AG04449 (cell line): ENCODE results near the gene LIN37.

Experiments
- CTCF ChIA-PET: fragments of 350-600 bp; formaldehyde crosslinking; extraction: SDS; loops from one replicate; lab custom pipeline; 2021; ENCODE audit warnings: antibody characterized with exemption; lab: Yijun Ruan, JAX
- POLR2A ChIA-PET: fragments of 400-600, 350-600 bp; formaldehyde crosslinking; extraction: SDS; loops from one replicate; lab custom pipeline; 2020; ENCODE audit warnings: antibody characterized with exemption, inconsistent platforms; lab: Yijun Ruan, JAX
- DNase-seq: peaks from one replicate; pipeline ENCODE4 v3.0.0-alpha.2; 2010; ENCODE audit warnings: low read depth, low spot score
- H3K4me3 ChIP-seq: 2 replicates; pipeline ENCODE4 v1.5.1; 2011; ENCODE audit warnings: low read depth, mild to moderate bottlenecking, control low read depth, low read length
- TF ChIP-seq, protein P1 (sequence below): IDR thresholded peaks from one replicate; pipeline ENCODE4 v1.5.1; 2011; ENCODE audit warnings: mild to moderate bottlenecking, moderate library complexity, low read length, control low read depth, inconsistent platforms; ENCODE audit not compliant: insufficient read depth; ENCODE audit errors: missing control alignments

Gene LIN37, protein sequence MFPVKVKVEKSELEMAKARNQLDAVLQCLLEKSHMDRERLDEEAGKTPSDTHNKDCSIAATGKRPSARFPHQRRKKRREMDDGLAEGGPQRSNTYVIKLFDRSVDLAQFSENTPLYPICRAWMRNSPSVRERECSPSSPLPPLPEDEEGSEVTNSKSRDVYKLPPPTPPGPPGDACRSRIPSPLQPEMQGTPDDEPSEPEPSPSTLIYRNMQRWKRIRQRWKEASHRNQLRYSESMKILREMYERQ

DNA sequence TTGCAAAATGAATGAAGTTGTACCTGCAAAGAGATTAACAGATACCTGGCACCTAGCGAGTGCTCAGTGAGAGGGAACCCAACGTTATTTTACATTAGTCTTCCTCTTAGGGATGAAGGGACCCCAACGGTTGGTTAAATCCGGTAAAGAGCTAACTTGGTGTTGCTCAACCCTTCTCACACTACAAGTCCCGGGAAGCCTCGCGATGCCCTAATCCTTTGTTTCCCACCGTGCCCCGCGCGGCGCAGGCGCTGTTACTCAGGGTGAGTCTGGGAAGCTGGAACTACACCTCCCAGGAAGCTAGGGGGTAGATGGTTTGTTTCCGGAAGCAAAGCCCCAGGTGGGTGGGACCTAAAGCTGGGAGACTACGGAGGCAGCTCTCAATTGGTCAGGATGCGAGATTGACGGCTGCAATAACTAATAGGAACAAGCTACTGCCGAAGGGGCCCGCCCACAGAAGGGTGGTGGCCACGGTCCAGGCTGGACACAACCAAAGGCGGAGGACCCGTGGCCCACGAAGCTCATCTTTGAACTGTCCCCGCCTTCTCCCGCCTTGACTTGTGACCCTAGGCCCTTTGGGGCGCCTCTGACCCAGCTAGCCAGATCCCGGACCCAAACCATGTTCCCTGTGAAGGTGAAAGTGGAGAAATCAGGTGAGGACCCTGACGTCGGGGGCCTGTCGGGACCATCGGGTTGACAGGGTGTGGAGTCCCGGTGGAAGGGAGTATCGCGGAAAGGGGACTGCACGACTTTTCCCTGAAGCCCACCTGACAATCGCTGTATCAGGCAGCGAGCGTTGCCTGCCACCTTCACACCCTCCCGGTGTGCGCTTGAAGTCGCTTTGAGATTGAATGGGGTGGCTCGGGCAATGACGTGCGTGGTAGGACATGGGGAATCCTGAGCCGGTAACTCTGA lies at the start of gene LIN37:
Gene LIN37, plus strand, starts transcription at position 471 of the 915 bp plus-strand sequence. Its CDS starts 149 bp downstream, at position 620.
- DNase-seq = peak; percentile 98
- ChIA-PET POLR2A (interaction anchor here (0.8 to 1.3 kb wide), 6 partner anchors 8 to 100 kb away, joined by 3 to 14 read pairs (median 4); partner anchors contain the start of genes COX6B1, HSPB6 and PROSER3), CTCF (interaction anchor here (0.8 to 1.6 kb wide), 5 partner anchors 8 to 183 kb away, joined by 3 to 5 read pairs (median 3); no protein-coding TSS in a partner anchor)
- H3K4me3 ChIP-seq = peak within 1 kb of the TSS; percentile 100
- TF ChIP-seq, protein P1, sequence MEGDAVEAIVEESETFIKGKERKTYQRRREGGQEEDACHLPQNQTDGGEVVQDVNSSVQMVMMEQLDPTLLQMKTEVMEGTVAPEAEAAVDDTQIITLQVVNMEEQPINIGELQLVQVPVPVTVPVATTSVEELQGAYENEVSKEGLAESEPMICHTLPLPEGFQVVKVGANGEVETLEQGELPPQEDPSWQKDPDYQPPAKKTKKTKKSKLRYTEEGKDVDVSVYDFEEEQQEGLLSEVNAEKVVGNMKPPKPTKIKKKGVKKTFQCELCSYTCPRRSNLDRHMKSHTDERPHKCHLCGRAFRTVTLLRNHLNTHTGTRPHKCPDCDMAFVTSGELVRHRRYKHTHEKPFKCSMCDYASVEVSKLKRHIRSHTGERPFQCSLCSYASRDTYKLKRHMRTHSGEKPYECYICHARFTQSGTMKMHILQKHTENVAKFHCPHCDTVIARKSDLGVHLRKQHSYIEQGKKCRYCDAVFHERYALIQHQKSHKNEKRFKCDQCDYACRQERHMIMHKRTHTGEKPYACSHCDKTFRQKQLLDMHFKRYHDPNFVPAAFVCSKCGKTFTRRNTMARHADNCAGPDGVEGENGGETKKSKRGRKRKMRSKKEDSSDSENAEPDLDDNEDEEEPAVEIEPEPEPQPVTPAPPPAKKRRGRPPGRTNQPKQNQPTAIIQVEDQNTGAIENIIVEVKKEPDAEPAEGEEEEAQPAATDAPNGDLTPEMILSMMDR = no peak

DNA sequence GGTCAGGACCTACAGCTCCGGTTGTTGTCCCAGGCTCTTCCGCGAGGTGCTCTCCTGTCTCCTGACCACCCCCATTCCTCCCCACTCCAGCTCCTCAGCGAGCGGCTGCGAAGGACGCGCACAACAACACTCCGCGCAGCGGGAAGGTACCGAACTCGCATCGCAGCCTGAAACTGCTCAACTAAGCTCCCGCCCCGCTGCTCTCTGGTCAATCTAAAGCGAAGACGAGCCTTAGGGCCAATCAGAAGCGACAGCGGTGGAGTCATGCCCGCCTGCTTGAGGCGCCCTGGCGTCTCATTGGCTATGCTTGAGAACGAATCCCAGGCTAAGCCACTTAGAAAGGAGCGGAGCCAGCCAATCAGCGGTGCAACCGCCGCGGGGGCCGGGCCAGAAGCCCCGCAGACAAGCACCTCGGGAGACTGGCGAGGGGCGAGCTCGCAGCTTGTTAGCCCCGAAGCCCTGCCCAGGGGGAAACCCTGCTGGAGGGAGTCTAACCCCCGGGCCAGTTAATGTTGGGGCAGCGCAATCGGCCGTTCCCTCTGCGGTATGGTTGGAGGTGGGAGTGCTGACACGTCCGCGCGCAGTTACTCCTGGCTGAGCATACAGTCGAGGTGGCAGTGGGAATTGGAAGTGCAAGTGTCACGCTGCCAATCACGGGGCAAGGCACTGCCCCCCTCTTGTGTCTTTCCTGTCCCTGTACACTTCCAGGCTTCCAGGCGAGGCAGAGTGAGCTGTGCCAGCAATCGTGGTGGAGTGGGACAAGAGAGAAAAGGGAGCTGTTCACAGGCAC lies 46.0 kb upstream of the LIN37 start:
- ChIA-PET POLR2A (interaction anchor here (0.6 to 1.5 kb wide), 6 partner anchors 8 to 112 kb away, joined by 3 to 4 read pairs (median 3); partner anchors contain the start of genes COX6B1 and IGFLR1), CTCF (interaction anchor here (0.6 to 3.3 kb wide), 8 partner anchors 8 to 230 kb away, joined by 3 to 28 read pairs (median 4); no protein-coding TSS in a partner anchor)
- H3K4me3 ChIP-seq = peak overlapping the region; percentile 69
- peak; percentile 88 for DNase-seq
- TF ChIP-seq, protein P1 = no peak

DNA sequence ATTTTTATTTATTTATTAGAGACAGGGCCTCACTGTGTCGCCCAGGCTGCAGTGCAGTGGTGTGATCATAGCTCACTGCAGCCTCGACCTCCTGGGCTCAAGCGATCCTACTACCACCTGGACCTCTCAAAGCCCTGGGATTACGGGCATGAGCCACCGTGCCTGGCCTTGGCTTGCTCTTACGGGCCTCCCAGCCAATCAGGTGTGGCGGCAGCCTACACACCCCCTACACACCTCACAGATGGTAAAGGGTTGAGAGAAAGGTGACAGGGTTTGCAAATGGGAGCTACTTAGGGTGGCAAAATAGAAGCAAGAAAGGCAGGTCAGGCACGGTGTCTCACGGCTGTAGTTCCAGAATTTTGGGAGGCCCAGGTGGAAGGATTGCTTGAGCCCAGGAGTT lies 45.0 kb upstream of the LIN37 start:
- no peak overlapping the region for H3K4me3 ChIP-seq
- no peak for DNase-seq
- POLR2A ChIA-PET = interaction anchor here (0.6 to 1.5 kb wide), 2 partner anchors 7 to 9 kb away, joined by 3 to 4 read pairs; no protein-coding TSS in a partner anchor
- TF ChIP-seq, protein P1 = no peak
- CTCF ChIA-PET = interaction anchor here (1.4 to 3.3 kb wide), 4 partner anchors 9 to 13 kb away, joined by 4 to 28 read pairs (median 8); no protein-coding TSS in a partner anchor

DNA sequence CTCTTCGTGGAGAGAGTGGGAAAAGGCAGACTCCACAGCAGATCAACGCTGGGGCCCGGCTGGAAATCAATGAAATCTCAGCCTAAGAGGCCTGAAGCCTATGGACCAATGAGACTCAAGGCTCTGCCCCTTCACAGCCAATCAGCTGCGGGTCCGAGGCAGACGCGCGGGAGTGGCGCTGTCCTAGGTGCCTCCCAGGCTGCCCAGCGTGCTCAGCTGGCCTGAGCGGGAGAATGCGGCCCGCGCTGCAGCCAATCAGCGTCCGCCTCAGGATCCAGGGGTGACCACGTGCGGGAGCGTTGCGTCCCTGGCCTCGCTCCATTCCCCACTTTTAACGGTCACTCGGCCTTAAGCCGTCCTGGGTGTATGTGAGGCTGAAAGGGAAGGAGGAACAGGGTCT lies 44.2 kb upstream of the LIN37 start, which contains the start of gene ZBTB32:
Gene ZBTB32, plus strand, starts transcription at position 341 of the 400 bp plus-strand sequence. CDS start 10,069 bp downstream, outside the sequence.
- TF ChIP-seq, protein P1 = no peak
- no peak for DNase-seq
- CTCF ChIA-PET = interaction anchor here (1.0 to 3.3 kb wide), 4 partner anchors 9 to 12 kb away, joined by 3 to 28 read pairs (median 6); no protein-coding TSS in a partner anchor
- POLR2A ChIA-PET = no interaction called here
- H3K4me3 ChIP-seq = no peak within 1 kb of the TSS

DNA sequence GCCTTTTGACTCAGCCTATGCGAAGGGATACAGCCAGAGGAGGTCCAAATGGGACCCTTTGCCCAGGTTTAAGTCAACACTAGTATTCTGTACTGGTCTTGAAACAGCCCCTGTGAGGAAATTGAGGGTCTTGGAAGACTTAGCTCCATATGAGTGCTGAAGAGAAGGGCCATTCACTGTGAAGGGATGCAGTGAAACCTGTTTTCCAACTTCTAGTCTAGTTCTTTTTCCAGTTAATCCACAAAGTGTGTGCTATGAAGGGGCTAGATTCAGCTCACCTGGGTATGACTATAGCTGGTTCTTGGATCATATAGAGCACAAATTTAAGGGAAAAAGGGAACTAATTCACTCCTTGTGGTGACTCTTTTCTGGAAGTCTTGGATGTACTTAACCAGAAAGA lies 40.0 kb upstream of the LIN37 start:
- TF ChIP-seq, protein P1 = no peak
- H3K4me3 ChIP-seq = no peak overlapping the region
- DNase-seq = no peak
- POLR2A ChIA-PET = no interaction called here
- CTCF ChIA-PET = interaction anchor here (0.7 to 1.8 kb wide), 2 partner anchors 14 to 16 kb away, joined by 3 to 8 read pairs; no protein-coding TSS in a partner anchor
